ENCODE data around the gene ALDH1L1.

ALDH1L1 gene

DNA sequence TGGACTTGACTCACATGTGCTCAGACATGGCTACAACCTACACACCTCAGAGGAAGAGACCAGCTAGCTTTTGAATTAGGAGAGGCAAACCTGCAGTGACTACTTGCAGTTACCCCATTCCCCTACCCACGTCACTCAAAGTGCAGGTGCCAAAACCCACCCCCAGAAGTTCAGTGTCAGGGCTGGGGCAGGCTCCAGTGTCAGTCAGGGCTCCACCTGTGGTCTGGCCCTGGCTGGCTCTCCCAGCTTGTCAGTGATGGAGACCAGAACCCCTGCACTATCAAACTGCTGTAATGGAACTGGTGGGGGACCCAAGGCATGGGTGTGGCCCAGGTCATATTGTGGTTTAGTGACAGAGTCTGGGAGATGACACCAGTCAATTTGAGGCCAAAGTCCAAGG is 63.9 kb downstream of the ALDH1L1 start:
- no peak for DNase-seq

DNA sequence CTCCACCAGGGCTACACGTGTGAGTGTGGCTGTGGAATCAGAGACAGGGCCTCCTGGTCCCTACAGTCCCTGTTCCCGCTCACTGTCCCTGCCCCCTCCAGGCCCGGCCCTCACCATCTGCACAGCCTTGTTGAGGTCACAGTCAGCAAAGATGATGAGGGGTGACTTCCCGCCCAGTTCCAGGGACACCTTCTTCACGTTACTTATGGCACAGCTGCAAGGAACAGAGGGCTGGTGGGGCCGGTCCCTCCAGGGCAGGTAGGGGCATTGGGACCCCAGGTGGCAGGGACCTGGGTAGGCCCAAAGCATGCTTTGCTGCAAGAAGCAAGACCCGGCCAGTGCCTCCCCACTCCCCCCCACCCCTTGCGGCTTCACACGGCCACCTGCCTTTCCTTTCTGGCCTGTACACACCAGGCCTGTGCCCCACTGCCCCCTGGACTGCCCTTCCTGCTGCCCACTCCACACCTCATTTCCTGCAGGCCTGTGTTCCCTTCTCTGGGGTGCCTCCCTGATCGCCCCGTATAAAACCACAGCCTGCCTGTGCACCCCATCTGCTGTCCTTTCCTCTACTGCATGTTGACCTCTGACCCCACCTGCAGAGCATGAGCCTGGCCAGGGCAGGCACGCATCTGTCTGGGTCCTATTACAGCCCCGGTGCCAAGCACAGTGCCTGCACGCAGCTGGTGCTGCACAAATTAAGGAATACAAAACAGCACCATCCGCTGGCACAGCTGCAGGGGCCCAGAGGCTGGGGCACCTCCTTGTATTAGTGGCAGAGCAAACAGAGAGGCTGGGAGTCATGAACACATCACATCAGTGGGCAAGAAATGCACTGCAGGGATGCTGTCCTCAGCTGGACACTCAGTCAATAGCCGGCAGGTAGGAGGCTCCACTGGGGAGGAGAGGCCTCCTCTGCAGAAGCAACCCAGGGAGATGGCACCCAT is 65.7 kb downstream of the ALDH1L1 start:
- DNase-seq = no peak

DNA sequence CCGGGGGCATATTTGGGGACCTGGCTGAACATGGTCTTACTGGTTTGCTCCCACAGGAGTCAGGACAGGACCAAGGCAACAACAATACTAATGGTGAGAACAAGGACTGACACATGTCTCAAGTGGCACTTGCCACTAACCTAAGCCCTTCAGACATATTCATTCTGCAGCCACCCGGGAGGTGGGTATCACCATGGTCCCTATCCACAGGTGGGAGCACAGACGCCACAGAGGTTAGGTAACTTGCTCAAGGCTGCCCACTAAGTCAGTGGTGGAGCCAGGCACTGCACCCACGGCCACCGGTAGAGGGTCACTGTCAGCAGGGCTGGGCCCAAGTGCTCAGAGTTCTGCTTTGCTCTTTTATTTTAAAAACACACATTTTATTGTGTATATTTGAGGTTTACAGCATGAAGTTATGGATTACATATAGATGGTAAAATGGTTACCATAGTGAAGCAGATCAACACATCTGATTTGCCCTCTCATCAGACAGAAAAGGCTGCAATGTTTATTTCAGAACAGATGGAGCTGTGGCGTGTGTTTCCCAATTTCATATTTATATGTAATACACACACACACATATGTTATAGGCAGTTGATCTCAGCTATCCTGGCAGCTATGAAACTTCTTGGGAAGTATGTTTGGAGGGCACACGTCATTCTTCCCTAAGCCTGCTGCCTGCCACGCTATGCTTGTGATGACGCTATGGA is 66.5 kb downstream of the ALDH1L1 start:
- DNase-seq = no peak

GRCh38 chr3:126113238-126113555 is 67.2 kb downstream of the ALDH1L1 start:
- no peak for DNase-seq

DNA sequence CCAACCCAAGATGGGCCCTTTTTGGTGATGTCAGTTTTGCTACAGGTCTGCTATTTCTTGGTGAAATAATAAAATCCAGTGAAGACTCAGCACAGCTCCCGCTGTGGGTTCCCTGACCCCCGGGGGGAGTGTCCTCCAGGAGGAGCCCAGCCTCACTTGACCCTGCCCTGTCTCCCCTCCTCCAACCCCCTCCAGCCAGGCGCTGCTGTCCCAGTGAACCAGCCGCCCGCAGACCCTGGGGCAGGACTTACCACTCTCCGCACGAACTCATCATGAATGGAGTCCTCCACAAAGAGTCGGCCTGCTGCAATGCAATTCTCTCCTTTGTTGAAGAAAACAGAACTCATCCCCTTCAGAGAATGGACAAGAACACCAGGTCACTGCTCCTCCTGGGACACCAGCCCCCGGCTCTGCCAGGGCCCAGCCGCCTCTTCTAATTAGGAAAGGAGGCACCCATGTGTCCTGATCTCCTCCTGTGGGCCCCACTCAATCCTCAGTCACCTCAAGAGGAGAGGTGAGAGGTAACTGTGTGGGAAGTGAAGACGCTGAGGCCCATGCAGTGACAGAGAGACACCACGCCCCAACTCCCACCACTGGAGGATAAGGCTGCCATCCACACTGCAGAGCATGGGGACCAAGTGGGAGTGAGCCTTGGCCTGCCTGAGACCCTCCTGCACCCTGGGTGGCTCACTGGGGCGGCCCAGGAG is 67.7 kb downstream of the ALDH1L1 start:
- no peak for DNase-seq

DNA sequence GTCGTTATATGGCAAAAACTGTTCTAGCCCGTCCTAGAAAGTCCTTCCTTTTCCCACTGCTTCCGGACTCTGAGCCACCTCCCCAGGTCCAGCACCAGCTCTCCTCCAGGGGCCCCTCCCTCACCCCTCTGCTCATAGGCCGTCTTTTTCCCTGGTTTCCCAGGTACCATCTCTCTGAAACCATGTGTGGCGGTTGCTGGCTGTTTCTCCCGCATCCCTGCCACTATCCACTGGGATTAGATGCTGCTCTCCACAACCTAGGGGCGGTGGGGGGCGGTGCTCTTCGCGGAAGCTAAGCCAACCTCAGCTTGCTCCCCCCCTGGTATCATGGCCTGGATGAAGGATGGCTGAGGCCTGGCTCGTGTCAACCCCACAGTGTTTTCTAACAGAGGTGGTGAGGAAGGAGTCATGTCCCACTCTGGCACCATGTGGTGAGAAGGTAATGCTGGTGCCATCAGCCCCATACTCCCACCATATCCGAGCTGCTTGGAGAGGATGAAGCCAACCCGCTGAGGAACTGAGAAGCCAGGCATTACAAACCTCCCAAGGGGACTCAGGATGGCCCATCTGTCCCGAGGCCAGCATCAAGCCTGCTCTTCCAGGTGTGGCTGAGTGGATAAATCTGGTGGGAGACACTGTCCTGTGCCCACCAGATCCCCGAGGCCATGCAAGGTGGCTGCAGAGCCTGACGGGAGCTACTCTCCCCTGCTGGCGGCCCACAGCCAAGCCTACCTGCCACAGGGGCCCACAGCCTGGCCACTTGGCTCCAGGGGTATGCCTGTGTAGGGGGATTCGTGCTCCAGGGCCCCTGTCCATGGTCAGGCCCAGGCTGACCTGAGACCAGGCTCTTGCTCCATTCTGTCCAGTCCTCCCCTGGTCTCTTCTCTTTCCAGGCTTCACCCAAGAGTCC is 68.6 kb downstream of the ALDH1L1 start:
- DNase-seq = no peak

- no peak for DNase-seq
These were observed 69.2 kb downstream of the ALDH1L1 start for GRCh38 chr3:126111126-126111551.

- no peak for DNase-seq
These were observed 69.8 kb downstream of the ALDH1L1 start for GRCh38 chr3:126110431-126111125.

DNA sequence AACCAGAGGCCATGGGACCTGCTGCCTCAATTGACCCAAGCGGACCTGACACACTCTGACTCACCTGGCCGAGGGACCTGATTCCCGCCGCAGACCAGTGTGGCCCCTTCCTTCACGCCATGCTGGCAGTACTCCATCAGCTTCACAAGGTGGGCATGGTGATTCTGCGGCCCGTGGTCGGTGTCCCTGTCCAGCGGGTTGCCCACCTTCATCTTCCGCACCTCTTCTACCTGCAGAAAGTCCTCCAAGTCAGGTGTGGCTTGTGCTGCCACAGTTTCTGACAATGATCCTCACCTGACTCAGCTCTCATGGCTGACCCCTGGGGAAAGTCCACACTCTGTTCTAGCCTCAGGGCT is 70.5 kb downstream of the ALDH1L1 start:
- DNase-seq = no peak

- DNase-seq = no peak
These were observed 71.1 kb downstream of the ALDH1L1 start for GRCh38 chr3:126109146-126109879.

- DNase-seq = no peak
These were observed 71.7 kb downstream of the ALDH1L1 start for GRCh38 chr3:126108676-126109050.

DNA sequence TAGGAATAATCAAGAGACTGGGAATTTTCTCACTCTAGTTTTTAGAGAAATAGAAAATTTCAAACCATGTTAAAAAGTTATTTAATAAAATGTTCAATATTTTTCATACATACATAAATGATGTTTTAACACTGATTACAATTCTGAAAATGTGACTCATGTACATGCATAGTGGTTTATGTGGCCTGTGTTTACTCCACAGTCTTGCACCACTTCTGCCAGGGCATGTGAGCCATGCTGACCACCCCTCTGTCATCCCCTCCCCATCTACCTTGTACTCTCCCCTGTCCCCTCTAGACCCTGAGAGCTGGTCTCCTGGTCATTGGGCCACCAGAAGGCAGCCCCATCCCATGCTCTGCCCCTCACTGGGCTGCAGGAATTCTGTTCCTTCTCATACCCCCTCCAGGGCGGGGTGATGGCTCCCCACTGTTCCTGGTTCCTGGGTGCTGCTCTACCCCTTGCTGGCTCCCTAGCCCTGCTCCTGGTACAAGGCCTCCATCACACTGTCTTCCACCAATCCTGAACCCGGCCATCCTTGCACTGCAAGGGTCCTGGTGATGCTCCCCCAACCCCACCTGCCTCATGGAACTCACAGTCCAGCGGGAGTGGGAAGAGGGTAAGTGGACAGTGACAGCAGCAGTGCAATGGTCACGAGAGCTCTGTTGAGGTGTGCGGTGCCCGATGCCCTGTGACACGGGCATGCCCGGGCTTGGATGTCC is 72.3 kb downstream of the ALDH1L1 start:
- no peak for DNase-seq

GRCh38 chr3:126107203-126107939 is 73.0 kb downstream of the ALDH1L1 start:
- no peak for DNase-seq

- no peak for DNase-seq
These were observed 73.8 kb downstream of the ALDH1L1 start for GRCh38 chr3:126106336-126107202.

DNA sequence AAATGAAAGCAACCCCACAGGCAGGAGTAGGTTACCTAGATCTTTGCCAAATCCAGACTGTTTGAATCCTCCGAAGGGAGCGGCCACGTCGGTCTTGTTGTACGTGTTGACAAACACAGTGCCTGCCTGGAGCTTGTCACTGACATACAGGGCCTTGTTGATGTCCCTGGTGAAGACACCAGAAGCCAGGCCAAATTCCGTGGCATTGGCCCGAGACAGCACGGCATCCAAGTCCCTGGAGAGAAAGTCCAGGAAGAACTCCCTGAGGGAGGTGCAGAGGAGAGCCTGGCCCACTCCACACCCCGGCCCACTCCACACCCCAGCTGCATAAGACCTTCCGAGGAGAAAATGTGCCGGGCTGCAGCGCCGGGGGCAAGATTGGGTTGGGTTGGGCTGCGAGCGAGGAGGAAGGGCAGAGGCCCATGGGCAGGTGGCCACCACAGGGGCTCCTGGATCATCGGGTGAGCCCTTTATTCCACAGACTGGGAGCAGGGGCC is 74.6 kb downstream of the ALDH1L1 start:
- no peak for DNase-seq

- no peak for DNase-seq
These were observed 75.4 kb downstream of the ALDH1L1 start for GRCh38 chr3:126104742-126105605.

DNA sequence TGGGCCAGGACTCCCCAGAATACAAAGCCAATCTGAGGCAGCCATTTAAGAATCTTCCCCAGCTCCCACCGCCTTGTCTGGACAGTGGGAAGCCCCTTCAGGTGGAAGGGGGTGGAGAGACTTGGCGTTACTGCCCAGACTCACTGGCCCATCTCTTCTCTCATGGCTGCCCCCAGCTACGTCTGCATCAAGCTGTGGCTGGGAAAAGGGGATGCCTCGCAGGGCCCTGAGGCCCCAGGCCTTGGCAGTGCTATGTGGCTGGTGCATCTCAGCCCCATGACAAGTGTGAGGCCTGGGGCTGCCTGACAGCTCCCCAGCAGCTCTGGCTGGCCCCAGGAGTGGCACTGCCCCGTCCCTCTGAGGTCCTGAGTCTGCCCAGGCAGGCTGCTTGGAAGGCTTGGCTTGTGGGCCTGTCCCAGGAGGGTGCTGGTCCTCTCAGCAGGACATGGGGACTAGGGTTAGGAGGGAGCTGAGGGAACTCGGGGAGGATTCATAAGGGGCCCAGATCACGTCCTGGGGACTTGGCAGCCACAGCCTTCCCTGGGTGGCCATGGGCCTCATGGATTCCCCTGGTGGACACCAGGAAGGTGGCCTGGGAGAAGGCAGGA is 76.3 kb downstream of the ALDH1L1 start:
- no peak for DNase-seq

Measured in NCI-H187 treated with DMSO at 0.1 percent for 48 hours (cell line).